Kidney epithelial cell (primary cell): ENCODE measurements around the gene COL4A1. TPM values are rescaled to one million over a fixed set of nuclear protein-coding genes. Genes with fewer than 3 reads are reported as not detected.

Experiments
- DNase-seq: peaks from one replicate; pipeline ENCODE4 v3.0.0-alpha.2; 2010; ENCODE audit warnings: low read depth
- H3K27me3 ChIP-seq: 2 replicates; pipeline ENCODE4 v1.6.0; 2011; ENCODE audit warnings: low read length; ENCODE audit not compliant: control insufficient read depth, insufficient read depth
- H3K36me3 ChIP-seq: 2 replicates; pipeline ENCODE4 v1.5.1; 2011; ENCODE audit warnings: low read length; ENCODE audit not compliant: control insufficient read depth, insufficient read depth
- H3K4me3 ChIP-seq: 2 replicates; pipeline ENCODE4 v1.5.1; 2011; ENCODE audit warnings: low read depth, mild to moderate bottlenecking, control low read depth, low read length
- total RNA-seq: library from RNA; depleted of rRNA; stranded (reverse); fragments of >200 nt; gene quantifications from 2 replicates; pipeline ENCODE4 v1.2.3, GENCODE V29; 2015
- TF ChIP-seq, protein P1 (sequence below): IDR thresholded peaks from 2 replicates; pipeline ENCODE4 v1.5.1; 2011; ENCODE audit warnings: mild to moderate bottlenecking, moderate library complexity, low read length, control low read depth, inconsistent platforms; ENCODE audit not compliant: insufficient read depth, poor library complexity, severe bottlenecking

COL4A1 gene
- total RNA-seq, 1 donor from 2014 or later: 1,018 TPM

- no peak for DNase-seq
- H3K27me3 ChIP-seq: no peaks in the 10 kb centered on the region
- H3K36me3 ChIP-seq: no peaks in the 10 kb centered on the region
- H3K4me3 ChIP-seq: no peak overlapping the region
- TF ChIP-seq, protein P1, sequence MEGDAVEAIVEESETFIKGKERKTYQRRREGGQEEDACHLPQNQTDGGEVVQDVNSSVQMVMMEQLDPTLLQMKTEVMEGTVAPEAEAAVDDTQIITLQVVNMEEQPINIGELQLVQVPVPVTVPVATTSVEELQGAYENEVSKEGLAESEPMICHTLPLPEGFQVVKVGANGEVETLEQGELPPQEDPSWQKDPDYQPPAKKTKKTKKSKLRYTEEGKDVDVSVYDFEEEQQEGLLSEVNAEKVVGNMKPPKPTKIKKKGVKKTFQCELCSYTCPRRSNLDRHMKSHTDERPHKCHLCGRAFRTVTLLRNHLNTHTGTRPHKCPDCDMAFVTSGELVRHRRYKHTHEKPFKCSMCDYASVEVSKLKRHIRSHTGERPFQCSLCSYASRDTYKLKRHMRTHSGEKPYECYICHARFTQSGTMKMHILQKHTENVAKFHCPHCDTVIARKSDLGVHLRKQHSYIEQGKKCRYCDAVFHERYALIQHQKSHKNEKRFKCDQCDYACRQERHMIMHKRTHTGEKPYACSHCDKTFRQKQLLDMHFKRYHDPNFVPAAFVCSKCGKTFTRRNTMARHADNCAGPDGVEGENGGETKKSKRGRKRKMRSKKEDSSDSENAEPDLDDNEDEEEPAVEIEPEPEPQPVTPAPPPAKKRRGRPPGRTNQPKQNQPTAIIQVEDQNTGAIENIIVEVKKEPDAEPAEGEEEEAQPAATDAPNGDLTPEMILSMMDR: no peak
Measured at GRCh38 chr13:110227416-110227815, 79.5 kb downstream of the COL4A1 start.

DNA sequence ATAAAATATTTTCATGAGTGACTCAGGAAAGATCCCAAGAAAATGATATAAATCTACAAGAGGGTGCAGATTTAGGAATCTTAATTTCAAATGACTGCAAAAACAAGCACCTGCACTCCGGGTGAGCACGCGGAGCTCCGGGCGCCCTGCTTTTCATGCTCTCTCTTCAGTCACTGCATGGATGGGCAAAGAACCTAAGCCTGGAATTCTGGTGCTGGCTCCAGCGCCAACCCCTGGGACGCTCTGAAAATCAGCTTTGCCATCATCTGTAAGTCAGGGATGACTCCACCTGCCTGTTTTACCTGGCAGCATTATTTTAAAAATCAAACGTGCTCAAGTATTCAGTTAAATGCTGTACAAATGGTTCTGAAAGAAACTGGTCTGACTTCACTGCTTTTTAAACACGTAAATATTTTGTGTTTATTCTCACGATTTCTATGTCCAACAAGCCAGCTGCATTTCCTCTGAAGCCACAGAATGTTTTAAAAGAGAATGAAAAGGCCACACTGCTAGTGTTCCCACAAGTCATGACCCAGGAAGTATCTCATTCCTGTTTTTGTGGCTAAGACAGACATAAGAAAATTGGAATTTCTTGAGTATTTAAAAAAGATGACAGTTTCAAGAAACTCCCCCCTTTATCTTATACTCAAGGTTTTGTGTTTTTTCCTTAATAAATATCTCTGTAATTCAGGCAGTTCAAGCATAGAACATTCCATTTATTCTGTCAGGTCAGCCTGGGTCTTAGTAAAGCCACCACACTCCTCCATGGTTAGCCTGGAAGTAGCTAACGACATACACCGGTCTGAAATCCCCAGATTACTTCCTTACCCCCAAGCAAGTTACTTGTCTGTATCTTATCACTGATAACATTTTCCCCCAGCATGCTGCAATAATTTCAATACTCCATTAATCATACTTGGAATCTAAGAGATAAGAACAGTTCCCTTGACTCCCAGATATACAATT is 81.1 kb downstream of the COL4A1 start:
- Histone ChIP-seq H3K27me3 (no peaks in the 10 kb centered on the region), H3K36me3 (no peaks in the 10 kb centered on the region), H3K4me3 (no peak overlapping the region)
- DNase-seq: no peak
- TF ChIP-seq, protein P1: no peak

GRCh38 chr13:110225003-110225402 is 82.0 kb downstream of the COL4A1 start:
- H3K36me3 ChIP-seq: no peaks in the 10 kb centered on the region
- DNase-seq: no peak
- no peaks in the 10 kb centered on the region for H3K27me3 ChIP-seq
- TF ChIP-seq, protein P1: no peak
- H3K4me3 ChIP-seq: no peak overlapping the region

GRCh38 chr13:110224519-110224918 is 82.4 kb downstream of the COL4A1 start:
- DNase-seq: no peak

DNA sequence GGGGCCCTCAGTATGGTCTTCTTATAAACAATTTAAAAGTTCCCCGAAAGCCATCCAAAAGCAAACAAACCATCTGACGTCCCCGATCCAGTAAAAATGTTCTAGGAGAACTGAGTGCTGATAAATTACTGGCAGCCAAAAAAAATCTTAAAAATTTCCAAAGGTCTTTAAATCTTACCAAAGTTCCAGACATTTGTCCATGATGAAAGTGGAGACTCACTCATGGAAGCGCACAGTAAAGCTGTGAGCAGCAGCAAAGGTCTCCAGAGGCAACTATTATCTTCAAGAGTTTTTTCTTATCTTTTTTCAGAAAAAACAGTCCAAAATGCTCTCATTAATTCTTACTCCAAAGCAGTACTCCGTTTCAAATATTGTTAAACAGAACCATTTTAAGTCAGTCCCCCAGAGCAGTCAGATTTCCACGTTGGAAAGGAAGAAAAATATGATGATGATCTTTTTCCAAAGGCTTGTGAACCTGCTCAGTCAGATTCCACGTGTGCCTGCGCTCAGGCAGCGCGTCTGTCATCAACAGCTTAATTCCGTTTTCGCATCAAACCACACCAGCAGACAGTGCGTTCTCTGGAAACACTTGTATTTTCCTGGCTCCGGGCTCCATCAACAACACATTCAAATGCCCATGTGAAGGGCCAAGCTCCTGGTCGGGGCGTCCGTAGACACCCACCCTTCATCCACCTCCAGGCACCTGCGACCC is 85.4 kb downstream of the COL4A1 start:
- Histone ChIP-seq H3K36me3 (no peaks in the 10 kb centered on the region), H3K4me3 (no peak overlapping the region), H3K27me3 (no peaks in the 10 kb centered on the region)
- TF ChIP-seq, protein P1: no peak
- DNase-seq: no peak

More at GRCh38 chr13:110224519-110224918, 82.4 kb downstream of the COL4A1 start:
- Histone ChIP-seq H3K27me3 (no peaks in the 10 kb centered on the region), H3K4me3 (no peak overlapping the region), H3K36me3 (no peaks in the 10 kb centered on the region)
- TF ChIP-seq, protein P1: no peak
